Activated T-helper 9 cell treated with anti-CD3 and anti-CD28 coated beads, Interleukin-2, amount 50 U/mL, for 16 hours (primary cell): ENCODE data around the gene GALNT12.

ENCODE experiments used
- DNase-seq: peaks from one replicate; pipeline ENCODE4 v3.0.0-alpha.2; 2020; ENCODE audit warnings: low read depth

The GALNT12 gene

GRCh38 chr9:98801969-98802371 is 5.5 kb upstream of the GALNT12 start:
- no peak for DNase-seq

- DNase-seq = no peak
These were observed 3.4 kb upstream of the GALNT12 start for GRCh38 chr9:98804083-98804482.

GRCh38 chr9:98805506-98806272 is 1.8 kb upstream of the GALNT12 start:
- no peak for DNase-seq

GRCh38 chr9:98806394-98807035 is 955 bp upstream of the GALNT12 start:
- no peak for DNase-seq

- no peak for DNase-seq
These were observed 335 bp downstream of the GALNT12 start for GRCh38 chr9:98807814-98808195.

- DNase-seq = no peak
These were observed 943 bp downstream of the GALNT12 start for GRCh38 chr9:98808411-98808815.

- DNase-seq = no peak
These were observed 1.4 kb downstream of the GALNT12 start for GRCh38 chr9:98808875-98809274.

GRCh38 chr9:98809311-98810101 is 2.0 kb downstream of the GALNT12 start:
- DNase-seq = no peak

GRCh38 chr9:98810102-98810842 is 2.8 kb downstream of the GALNT12 start:
- no peak for DNase-seq

- DNase-seq = no peak
These were observed 3.7 kb downstream of the GALNT12 start for GRCh38 chr9:98811051-98811650.

GRCh38 chr9:98815391-98815951 is 8.0 kb downstream of the GALNT12 start:
- DNase-seq = no peak

- no peak for DNase-seq
These were observed 11.3 kb downstream of the GALNT12 start for GRCh38 chr9:98818764-98819163.

GRCh38 chr9:98819231-98819630 is 11.8 kb downstream of the GALNT12 start:
- no peak for DNase-seq

- DNase-seq = no peak
These were observed 14.4 kb downstream of the GALNT12 start for GRCh38 chr9:98821831-98822230.

GRCh38 chr9:98822661-98823060 is 15.2 kb downstream of the GALNT12 start:
- no peak for DNase-seq

- DNase-seq = no peak
These were observed 16.3 kb downstream of the GALNT12 start for GRCh38 chr9:98823666-98824334.

GRCh38 chr9:98825414-98825813 is 17.9 kb downstream of the GALNT12 start:
- no peak for DNase-seq

- DNase-seq = no peak
These were observed 19.2 kb downstream of the GALNT12 start for GRCh38 chr9:98826716-98827115.

GRCh38 chr9:98829766-98830165 is 22.3 kb downstream of the GALNT12 start:
- DNase-seq = no peak

- DNase-seq = no peak
These were observed 23.1 kb downstream of the GALNT12 start for GRCh38 chr9:98830554-98830953.

GRCh38 chr9:98831696-98832095 is 24.2 kb downstream of the GALNT12 start:
- no peak for DNase-seq
